ENCODE results near the gene CHRD. TPM values are rescaled to one million over a fixed set of nuclear protein-coding genes. Genes with fewer than 3 reads are reported as not detected.

CHRD gene
- total RNA-seq, 1 experiment from 2014 or later, result 2.7 TPM

DNA sequence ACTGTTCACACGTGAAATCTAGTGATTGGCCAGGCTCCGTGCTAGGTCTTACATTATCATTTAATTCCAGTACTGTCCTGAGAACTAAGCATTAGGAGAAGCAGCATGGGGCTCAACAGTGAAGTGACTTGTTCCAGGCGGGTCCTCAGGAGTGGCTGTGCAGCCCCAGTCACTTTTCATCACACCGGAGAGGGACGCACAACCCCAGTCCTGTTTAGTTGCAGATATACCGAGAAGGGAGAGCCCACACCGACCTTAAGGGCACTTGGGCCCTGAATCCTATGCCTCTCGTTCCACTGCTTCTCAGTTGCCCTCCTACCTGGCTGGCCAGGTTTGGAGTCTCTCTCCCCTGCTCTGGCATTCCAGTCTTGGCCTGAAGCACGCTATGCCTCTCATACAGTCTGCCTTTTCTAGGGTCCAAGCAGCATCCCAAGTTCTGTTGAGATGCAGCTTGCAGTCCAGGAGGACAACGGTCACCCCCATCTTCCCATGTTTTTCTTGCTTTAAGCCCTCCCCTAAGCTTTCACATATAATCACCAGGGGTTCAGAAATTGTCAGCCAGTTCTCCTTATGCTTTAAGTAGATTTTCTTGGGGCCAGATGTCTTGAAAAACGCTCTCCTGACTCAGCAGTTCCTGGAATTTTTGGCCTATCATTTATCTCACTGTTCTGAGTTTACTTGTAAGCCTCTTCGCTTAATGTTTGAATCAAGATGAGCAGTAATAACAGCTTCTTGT lies 32.4 kb upstream of the CHRD start:
- peak overlapping the region; percentile 31 for H3K27ac Mint-ChIP-seq
- no peak overlapping the region for H3K4me3 Mint-ChIP-seq
- no peaks in the 10 kb centered on the region for H3K9me3 Mint-ChIP-seq
- peaks cover 11% of the 10 kb centered on the region for H3K36me3 Mint-ChIP-seq
- ChIA-PET POLR2A (interaction anchor here (0.7 to 1.5 kb wide), 2 partner anchors 8 to 13 kb away, joined by 5 to 6 read pairs; no protein-coding TSS in a partner anchor), CTCF (interaction anchor here (1.4 to 2.1 kb wide), 2 partner anchors 166 kb away, joined by 5 to 15 read pairs; no protein-coding TSS in a partner anchor)
- H3K4me1 Mint-ChIP-seq, result peaks cover 19% of the 10 kb centered on the region
- H3K27me3 Mint-ChIP-seq (ENCODE audit: low read depth), result no peaks in the 10 kb centered on the region
- ATAC-seq, result no peak
- TF ChIP-seq NR2C2 (CRISPR knock-in tag; IDR thresholded peaks at IDR 0.05) (no peak), FOXJ3 (CRISPR knock-in tag; IDR thresholded peaks at IDR 0.05; ENCODE audit: borderline replicate concordance) (no peak), FOXP1 (CRISPR knock-in tag; IDR thresholded peaks at IDR 0.05; ENCODE audit: borderline replicate concordance) (no peak), IRF2 (CRISPR knock-in tag; IDR thresholded peaks at IDR 0.05; ENCODE audit: borderline replicate concordance, low read depth) (no peak), JUN (CRISPR knock-in tag; IDR thresholded peaks at IDR 0.05) (no peak), ZNF317 (CRISPR knock-in tag; IDR thresholded peaks at IDR 0.05; ENCODE audit: borderline replicate concordance, low read depth) (no peak)
- TF ChIP-seq, protein P1, sequence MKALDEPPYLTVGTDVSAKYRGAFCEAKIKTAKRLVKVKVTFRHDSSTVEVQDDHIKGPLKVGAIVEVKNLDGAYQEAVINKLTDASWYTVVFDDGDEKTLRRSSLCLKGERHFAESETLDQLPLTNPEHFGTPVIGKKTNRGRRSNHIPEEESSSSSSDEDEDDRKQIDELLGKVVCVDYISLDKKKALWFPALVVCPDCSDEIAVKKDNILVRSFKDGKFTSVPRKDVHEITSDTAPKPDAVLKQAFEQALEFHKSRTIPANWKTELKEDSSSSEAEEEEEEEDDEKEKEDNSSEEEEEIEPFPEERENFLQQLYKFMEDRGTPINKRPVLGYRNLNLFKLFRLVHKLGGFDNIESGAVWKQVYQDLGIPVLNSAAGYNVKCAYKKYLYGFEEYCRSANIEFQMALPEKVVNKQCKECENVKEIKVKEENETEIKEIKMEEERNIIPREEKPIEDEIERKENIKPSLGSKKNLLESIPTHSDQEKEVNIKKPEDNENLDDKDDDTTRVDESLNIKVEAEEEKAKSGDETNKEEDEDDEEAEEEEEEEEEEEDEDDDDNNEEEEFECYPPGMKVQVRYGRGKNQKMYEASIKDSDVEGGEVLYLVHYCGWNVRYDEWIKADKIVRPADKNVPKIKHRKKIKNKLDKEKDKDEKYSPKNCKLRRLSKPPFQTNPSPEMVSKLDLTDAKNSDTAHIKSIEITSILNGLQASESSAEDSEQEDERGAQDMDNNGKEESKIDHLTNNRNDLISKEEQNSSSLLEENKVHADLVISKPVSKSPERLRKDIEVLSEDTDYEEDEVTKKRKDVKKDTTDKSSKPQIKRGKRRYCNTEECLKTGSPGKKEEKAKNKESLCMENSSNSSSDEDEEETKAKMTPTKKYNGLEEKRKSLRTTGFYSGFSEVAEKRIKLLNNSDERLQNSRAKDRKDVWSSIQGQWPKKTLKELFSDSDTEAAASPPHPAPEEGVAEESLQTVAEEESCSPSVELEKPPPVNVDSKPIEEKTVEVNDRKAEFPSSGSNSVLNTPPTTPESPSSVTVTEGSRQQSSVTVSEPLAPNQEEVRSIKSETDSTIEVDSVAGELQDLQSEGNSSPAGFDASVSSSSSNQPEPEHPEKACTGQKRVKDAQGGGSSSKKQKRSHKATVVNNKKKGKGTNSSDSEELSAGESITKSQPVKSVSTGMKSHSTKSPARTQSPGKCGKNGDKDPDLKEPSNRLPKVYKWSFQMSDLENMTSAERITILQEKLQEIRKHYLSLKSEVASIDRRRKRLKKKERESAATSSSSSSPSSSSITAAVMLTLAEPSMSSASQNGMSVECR (CRISPR knock-in tag; IDR thresholded peaks at IDR 0.05; ENCODE audit: borderline replicate concordance), result no peak
- TF ChIP-seq, protein P2, sequence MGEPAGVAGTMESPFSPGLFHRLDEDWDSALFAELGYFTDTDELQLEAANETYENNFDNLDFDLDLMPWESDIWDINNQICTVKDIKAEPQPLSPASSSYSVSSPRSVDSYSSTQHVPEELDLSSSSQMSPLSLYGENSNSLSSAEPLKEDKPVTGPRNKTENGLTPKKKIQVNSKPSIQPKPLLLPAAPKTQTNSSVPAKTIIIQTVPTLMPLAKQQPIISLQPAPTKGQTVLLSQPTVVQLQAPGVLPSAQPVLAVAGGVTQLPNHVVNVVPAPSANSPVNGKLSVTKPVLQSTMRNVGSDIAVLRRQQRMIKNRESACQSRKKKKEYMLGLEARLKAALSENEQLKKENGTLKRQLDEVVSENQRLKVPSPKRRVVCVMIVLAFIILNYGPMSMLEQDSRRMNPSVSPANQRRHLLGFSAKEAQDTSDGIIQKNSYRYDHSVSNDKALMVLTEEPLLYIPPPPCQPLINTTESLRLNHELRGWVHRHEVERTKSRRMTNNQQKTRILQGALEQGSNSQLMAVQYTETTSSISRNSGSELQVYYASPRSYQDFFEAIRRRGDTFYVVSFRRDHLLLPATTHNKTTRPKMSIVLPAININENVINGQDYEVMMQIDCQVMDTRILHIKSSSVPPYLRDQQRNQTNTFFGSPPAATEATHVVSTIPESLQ (CRISPR knock-in tag; IDR thresholded peaks at IDR 0.05), result no peak
- TF ChIP-seq, protein P3, sequence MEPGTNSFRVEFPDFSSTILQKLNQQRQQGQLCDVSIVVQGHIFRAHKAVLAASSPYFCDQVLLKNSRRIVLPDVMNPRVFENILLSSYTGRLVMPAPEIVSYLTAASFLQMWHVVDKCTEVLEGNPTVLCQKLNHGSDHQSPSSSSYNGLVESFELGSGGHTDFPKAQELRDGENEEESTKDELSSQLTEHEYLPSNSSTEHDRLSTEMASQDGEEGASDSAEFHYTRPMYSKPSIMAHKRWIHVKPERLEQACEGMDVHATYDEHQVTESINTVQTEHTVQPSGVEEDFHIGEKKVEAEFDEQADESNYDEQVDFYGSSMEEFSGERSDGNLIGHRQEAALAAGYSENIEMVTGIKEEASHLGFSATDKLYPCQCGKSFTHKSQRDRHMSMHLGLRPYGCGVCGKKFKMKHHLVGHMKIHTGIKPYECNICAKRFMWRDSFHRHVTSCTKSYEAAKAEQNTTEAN (CRISPR knock-in tag; IDR thresholded peaks at IDR 0.05), result no peak
- TF ChIP-seq, protein P4, sequence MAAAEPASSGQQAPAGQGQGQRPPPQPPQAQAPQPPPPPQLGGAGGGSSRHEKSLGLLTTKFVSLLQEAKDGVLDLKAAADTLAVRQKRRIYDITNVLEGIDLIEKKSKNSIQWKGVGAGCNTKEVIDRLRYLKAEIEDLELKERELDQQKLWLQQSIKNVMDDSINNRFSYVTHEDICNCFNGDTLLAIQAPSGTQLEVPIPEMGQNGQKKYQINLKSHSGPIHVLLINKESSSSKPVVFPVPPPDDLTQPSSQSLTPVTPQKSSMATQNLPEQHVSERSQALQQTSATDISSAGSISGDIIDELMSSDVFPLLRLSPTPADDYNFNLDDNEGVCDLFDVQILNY (CRISPR knock-in tag; IDR thresholded peaks at IDR 0.05), result no peak
- DNase-seq (ENCODE audit: low spot score), result no peak

DNA sequence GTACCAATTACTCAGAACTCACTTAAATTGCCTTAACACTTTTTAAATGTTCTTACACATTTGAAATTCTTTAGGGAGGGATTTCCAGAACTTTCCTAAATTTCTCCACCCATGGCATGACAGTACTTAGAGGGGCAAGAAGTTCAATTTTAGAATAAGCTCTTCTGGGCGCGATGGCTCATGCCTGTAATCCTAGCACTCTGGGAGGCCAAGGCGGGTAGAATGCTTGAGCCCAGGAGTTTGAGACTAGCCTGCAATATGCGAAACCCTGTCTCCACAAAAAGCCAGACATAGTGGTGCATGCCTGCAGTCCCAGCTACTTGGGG lies 31.8 kb upstream of the CHRD start:
- Mint-ChIP-seq H3K27me3 (ENCODE audit: low read depth) (no peaks in the 10 kb centered on the region), H3K36me3 (peaks cover 7% of the 10 kb centered on the region), H3K27ac (peak overlapping the region; percentile 31; the same call in 1 of the 2 replicates), H3K4me3 (no peak overlapping the region), H3K9me3 (no peaks in the 10 kb centered on the region), H3K4me1 (peaks cover 19% of the 10 kb centered on the region)
- CTCF ChIA-PET, result interaction anchor here (1.4 kb wide), 1 partner anchor 165 kb away, joined by 5 read pairs; no protein-coding TSS in a partner anchor
- POLR2A ChIA-PET, result interaction anchor here (0.7 to 1.5 kb wide), 2 partner anchors 9 to 13 kb away, joined by 5 to 6 read pairs; no protein-coding TSS in a partner anchor
- DNase-seq (ENCODE audit: low spot score) (no peak), ATAC-seq (no peak)
- no peak for TF ChIP-seq NR3C1 (CRISPR knock-in tag; conservative IDR thresholded peaks at IDR 0.05; ENCODE audit: low read depth)
- TF ChIP-seq, protein P5, sequence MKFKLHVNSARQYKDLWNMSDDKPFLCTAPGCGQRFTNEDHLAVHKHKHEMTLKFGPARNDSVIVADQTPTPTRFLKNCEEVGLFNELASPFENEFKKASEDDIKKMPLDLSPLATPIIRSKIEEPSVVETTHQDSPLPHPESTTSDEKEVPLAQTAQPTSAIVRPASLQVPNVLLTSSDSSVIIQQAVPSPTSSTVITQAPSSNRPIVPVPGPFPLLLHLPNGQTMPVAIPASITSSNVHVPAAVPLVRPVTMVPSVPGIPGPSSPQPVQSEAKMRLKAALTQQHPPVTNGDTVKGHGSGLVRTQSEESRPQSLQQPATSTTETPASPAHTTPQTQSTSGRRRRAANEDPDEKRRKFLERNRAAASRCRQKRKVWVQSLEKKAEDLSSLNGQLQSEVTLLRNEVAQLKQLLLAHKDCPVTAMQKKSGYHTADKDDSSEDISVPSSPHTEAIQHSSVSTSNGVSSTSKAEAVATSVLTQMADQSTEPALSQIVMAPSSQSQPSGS (CRISPR knock-in tag; IDR thresholded peaks at IDR 0.05; ENCODE audit: borderline replicate concordance, low read depth), result no peak
- TF ChIP-seq FOXP1 (CRISPR knock-in tag; IDR thresholded peaks at IDR 0.05; ENCODE audit: borderline replicate concordance), result no peak
- no peak for TF ChIP-seq GRHL2 (CRISPR knock-in tag; IDR thresholded peaks at IDR 0.05; ENCODE audit: insufficient replicate concordance, severe bottlenecking)
- no peak for TF ChIP-seq MYBL2 (CRISPR knock-in tag; IDR thresholded peaks at IDR 0.05)
- TF ChIP-seq EMX1 (CRISPR knock-in tag; IDR thresholded peaks at IDR 0.05), result no peak
- TF ChIP-seq TP53 (CRISPR knock-in tag; IDR thresholded peaks at IDR 0.05), result no peak
- TF ChIP-seq FOXK1 (CRISPR knock-in tag; IDR thresholded peaks at IDR 0.05), result no peak
- TF ChIP-seq NR1H2 (CRISPR knock-in tag; IDR thresholded peaks at IDR 0.05), result no peak
- no peak for TF ChIP-seq GTF2I (CRISPR knock-in tag; conservative IDR thresholded peaks at IDR 0.05)
- TF ChIP-seq JAZF1 (CRISPR knock-in tag; IDR thresholded peaks at IDR 0.05), result no peak
- no peak for TF ChIP-seq ZNF396 (CRISPR knock-in tag; IDR thresholded peaks at IDR 0.05; ENCODE audit: borderline replicate concordance)
- TF ChIP-seq, protein P6, sequence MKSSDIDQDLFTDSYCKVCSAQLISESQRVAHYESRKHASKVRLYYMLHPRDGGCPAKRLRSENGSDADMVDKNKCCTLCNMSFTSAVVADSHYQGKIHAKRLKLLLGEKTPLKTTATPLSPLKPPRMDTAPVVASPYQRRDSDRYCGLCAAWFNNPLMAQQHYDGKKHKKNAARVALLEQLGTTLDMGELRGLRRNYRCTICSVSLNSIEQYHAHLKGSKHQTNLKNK (CRISPR knock-in tag; IDR thresholded peaks at IDR 0.05), result no peak
- TF ChIP-seq OVOL2 (CRISPR knock-in tag; IDR thresholded peaks at IDR 0.05; ENCODE audit: borderline replicate concordance), result no peak
- no peak for TF ChIP-seq HMGA2 (CRISPR knock-in tag; IDR thresholded peaks at IDR 0.05)
- TF ChIP-seq NFYB (CRISPR knock-in tag; conservative IDR thresholded peaks at IDR 0.05; ENCODE audit: low read depth), result no peak
